GM21737 (cell line): ENCODE results near the gene SPANXD.
"Not testable (repeated sequence)": the region's sequence is repeated elsewhere in the genome, so short reads cannot be mapped to it uniquely, and the experiment has no call there.

ENCODE experiments used
- ATAC-seq: cut with Tn5 transposase; IDR thresholded peaks from one replicate; pipeline ENCODE4 v1.9.1; 2021; ENCODE audit warnings: mild to moderate bottlenecking, moderate library complexity; ENCODE audit not compliant: unreplicated experiment

The SPANXD gene, protein sequence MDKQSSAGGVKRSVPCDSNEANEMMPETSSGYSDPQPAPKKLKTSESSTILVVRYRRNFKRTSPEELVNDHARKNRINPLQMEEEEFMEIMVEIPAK

DNA sequence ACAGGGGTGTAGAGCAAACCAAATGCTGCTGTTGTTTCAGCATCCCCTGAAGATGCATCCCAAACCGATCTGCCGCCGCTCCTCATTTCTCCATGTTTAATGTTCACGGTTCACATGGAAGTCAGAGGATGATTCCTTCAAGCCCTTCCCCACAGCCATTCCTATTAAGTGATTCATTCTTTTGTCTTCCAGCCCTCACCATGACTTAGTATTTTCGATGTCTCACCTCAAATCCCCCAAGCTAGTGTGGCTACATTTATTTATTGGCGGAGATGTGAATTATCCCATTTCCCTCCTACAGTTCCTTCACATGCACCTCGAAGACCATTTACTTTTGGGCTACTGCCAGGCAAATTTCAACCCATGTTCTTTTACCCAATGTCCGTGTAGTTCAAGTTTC, at the start of gene SPANXD:
Gene SPANXD, minus strand, starts transcription at position 101 of the 400 bp plus-strand sequence. CDS start 334 bp downstream, outside the sequence.
- not testable (repeated sequence) for ATAC-seq

DNA sequence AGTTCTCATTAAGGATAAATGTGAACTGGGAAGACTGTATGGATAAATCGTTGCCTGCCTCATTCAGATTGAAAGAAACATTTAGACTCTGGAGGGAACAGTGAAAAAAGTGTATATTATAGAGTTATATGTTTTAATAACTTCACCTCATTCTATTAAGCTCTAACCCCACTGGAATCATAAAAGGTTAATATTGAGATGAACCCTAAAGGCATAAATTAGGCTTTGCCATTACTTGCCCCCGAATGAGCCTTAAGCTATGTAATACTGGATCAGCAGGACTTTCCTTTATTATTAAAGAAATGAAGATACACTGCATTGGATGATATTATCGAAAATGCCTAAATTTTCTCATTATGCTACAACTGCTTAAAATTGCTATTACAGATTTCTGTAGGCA, 44.1 kb upstream of the SPANXD start:
- ATAC-seq, result no peak

DNA sequence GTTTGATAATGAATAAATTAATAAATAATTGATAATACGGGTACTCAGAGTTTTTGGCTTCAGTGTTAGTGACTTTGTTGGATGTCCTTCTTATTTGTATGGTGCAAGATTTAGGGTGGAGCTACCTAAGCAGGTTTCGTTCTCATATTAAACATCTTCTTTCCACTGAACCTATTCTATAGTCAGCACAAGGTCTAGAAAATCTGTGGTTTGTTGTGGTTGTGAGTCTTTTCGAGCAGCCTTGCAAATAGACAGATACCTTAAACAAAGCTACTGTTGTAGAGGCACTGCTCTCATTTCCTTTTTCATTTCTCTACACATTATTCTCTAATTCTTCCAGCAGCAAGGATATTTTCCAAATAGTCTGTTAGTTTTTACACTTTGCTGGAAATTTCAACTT, 38.1 kb upstream of the SPANXD start:
- ATAC-seq, result no peak

DNA sequence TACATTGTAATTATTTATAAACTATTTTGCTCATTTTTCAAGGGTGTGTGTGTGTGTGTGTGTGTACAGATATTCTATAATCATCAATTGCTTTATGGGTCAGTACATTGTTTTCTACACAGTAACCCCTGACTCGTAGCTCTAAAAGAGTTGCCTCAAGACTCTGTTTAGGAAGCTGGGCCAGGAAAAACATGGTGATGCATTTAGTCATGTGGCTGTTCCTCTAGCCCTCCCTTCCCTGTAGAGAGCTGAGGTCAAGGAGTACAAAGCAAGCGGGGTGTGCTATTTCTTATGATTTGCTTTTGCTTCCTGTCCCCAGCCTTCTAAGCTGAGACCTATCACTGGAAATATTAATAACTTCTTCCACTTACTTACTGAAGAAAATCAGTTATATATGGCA, 34.8 kb upstream of the SPANXD start:
- ATAC-seq, result no peak

DNA sequence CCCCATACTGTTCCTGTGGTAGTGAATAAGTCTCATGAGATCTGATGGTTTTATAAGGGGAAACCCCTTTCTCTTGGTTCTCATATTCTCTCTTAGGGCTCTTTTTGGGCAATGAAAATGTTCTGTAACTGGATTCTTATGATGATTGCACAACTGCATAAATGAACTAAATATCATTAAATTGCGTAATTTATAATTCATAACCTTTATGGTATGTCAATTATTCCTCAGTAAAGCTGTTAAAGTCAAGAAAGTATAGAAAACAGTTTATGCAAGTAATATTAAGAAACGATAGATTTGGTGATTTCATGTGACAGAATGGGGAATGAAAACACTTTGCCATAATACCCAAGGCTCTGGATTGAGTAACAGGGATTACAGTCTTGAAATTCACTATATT, 33.5 kb upstream of the SPANXD start:
- no peak for ATAC-seq

DNA sequence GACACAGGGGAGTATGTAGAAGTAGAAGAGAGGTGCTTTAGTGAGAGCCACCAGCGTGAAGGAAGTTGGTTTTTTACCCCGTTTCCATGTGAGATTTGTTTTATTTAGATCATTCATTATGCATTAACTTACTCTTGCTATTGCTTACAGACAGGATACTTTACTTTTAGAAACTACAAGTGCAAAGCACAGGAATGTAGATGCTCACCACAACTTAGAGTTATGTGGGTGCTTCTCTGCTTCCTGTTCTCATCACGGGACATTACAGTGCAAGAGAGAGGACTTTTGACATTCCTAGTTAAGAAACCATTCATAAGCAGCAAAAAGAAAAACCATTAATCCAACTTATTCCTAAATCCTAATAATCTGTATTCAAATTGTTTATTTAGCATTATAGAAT, 25.6 kb upstream of the SPANXD start:
- ATAC-seq, result no peak

DNA sequence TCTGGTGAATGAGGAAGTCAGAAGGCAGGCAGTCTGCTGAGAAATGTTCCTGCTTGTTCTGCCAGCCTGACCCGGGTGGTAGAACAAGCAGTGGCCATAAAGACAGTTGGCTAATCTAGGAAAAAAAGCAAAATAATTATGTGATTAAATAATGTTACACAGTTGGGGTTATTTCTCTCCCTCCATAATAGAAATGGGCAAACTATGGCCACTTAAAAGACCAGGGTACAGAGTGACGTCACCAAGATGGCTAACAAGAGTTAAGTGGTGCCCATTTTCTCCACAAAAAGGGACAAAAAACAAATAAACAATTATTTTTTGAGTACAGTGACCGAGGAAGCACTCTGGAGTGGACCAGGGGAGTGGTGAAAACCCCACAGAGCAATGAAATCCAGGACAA, 16.1 kb upstream of the SPANXD start:
- ATAC-seq, result no peak

DNA sequence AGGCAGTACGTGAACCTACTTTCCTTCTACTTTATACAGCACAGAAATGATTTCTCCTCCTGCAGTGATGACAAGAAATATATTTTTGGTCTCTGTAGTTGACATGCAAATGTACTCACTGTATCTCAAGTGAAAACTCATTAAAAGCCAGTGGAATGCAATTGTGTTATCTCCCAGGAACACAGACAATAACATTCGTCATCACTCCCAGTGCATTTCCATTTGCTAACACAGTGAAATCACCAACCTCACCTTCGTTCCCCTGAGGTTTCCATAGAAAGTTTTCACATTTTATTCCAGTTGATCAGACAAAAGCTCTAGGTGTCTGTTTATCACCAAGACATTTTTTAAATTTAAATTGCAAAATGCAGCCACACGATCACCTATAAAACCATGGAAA, 2.5 kb upstream of the SPANXD start:
- no peak for ATAC-seq

DNA sequence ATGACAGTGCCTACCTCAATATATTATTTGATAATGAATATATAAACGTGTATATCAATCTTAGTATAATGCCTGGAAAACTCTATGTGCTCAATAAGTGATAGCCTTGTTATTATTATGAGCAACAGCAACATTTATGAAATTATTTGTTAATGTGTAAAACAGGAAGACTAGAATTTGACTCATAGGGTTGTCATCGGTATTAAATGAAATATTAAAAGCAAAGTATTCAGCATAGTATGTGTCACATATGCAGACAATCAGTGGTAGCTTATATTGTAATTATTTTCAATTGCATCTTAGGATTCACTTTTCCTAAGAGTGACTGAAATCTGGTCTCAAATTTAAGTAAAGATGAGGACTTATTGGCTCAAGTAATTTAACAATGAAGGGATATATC, 24.6 kb downstream of the SPANXD start:
- ATAC-seq, result no peak

DNA sequence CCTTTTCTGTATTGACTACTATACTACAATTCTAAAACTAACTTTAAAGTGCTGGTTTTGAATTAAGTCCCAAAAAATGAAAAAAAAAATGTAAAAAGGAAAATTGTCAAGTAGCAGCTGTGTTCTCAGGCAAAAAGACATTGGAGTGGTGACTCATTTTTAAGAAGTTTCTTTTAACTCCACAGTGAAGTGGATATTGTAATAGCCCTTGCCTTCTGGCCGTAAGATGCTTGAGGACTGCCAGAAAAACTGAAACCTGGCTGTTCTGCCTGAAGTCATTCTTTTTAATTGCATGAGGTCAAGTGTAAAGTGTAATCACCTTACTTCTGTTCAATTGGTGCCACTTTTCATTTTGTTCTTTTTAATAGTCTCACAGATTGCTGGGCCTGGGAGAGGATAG, 28.9 kb downstream of the SPANXD start:
- ATAC-seq, result no peak

DNA sequence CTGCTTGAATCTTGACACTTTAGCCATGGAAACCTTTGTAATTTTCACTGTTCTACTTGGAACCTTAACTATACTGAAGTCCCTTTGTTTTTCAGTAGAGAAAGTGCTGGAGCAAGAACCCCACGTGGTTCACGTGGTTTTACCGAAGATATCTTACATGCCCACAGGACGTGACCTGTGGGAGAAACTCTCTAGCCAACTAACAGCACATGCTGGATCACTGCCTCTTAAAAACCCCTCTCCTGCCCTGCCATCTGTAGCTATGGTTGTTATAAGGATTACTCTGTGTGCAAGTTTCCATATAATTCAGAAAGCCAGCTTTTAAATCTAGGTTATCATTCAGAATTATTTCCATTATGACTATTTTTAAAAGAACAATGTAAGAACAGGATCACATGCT, 30.2 kb downstream of the SPANXD start:
- ATAC-seq, result no peak

DNA sequence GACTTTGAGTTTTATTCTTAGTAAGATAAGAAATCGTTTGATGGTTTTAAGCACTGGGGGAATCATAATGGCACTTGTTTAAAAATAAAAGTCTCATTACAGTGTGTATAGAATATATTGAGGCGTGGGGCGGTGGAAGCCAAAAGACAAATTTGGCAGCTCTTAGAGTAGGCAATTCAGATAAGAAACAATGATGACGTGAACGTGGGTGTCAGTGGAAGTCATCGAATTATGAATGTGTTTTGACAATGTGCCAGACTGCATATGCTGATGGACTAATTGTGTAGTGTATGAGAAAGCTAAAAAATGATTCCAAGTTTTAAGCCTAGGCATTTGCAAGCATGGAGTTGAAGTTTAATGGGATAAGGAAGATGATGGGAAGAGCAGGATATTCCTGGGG, 35.8 kb downstream of the SPANXD start:
- no peak for ATAC-seq

DNA sequence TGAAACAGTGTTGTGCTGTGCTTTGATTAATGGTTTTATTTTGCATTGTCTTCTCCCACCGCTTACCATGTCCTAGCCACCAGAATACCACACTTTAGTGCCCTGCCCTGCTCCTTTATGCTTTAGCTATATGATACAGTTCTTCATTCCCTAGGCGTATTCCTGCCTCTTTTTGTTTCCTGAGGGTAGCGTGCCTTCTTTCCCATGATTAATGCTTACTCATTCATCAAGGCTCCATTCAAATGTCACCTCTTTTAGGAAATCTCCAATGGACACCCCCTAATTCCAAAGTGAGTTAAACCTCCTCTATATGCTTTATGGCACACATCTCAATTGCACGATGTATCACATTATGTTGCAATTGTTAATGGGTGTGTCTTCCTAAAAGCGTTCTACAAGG, 46.3 kb downstream of the SPANXD start:
- ATAC-seq, result no peak
